Right atrium auricular region (tissue), 2 donors: ENCODE data around the gene LRRC75B. TPM values are rescaled to one million over a fixed set of nuclear protein-coding genes. Genes with fewer than 3 reads are reported as not detected.

Experiments
- DNase-seq: peaks from one replicate; pipeline ENCODE4 v3.0.0-alpha.2; 2019; ENCODE audit warnings: low spot score
- H3K27ac ChIP-seq, 2 donors: fragments of 200-600 bp; sonication (generic); 1 replicate in 1 of 2; 2 replicates in 1 of 2; pipeline ENCODE4 v1.5.1; 2016 to 2019
- H3K27me3 ChIP-seq, 2 donors: fragments of 200-600 bp; sonication (generic); one replicate each; pipeline versions ENCODE4 v1.5.1 to v1.6.0; 2017 to 2019
- H3K36me3 ChIP-seq: fragments of 200-600 bp; sonication (generic); one replicate; pipeline ENCODE4 v1.5.1; 2016
- H3K4me1 ChIP-seq, 2 donors: fragments of 200-600 bp; sonication (generic); one replicate each; pipeline versions ENCODE4 v1.5.1 to v1.6.0; 2017 to 2019
- H3K4me3 ChIP-seq, 2 donors: fragments of 200-600 bp; sonication (generic); 1 replicate in 1 of 2; 2 replicates in 1 of 2; pipeline ENCODE4 v1.5.1; 2017 to 2019; ENCODE audit warnings: mild to moderate bottlenecking in 1 of 2, moderate library complexity in 1 of 2
- H3K9me3 ChIP-seq, 2 donors: fragments of 200-600 bp; sonication (generic); one replicate each; pipeline ENCODE4 v1.5.1; 2019
- CTCF ChIP-seq, 2 donors: fragments of 200-600 bp; sonication (generic); IDR thresholded peaks; one replicate each; pipeline ENCODE4 v1.5.1; 2019; ENCODE audit warnings: antibody characterized with exemption in 2 of 2
- total RNA-seq, 2 donors: library from RNA; depleted of rRNA; stranded (reverse); fragments of >200 nt; gene quantifications; one replicate each; pipeline ENCODE4 v1.1.0, GENCODE V29; 2016

The LRRC75B gene
- total RNA-seq, 2 donors from 2014 or later: 3.0 to 7.5 TPM

GRCh38 chr22:24592058-24592850, 619 bp downstream of the LRRC75B start:
- Histone ChIP-seq H3K27ac (peak overlapping the region; percentile 81), H3K4me3 (peak overlapping the region; percentile 65 to 68), H3K36me3 (peaks cover 10% of the 10 kb centered on the region), H3K4me1 (peaks cover 0 to 10% of the 10 kb centered on the region in 2 donors), H3K27me3 (no peaks in the 10 kb centered on the region), H3K9me3 (no peaks in the 10 kb centered on the region)
- DNase-seq: no peak
- TF ChIP-seq CTCF (IDR thresholded peaks at IDR 0.05): no peak

- Histone ChIP-seq H3K36me3 (peaks cover 14% of the 10 kb centered on the region), H3K9me3 (no peaks in the 10 kb centered on the region), H3K27ac (no peak overlapping the region), H3K4me1 (peaks cover 0 to 10% of the 10 kb centered on the region in 2 donors), H3K4me3 (no peak overlapping the region), H3K27me3 (no peaks in the 10 kb centered on the region)
- no peak for DNase-seq
- TF ChIP-seq CTCF (IDR thresholded peaks at IDR 0.05): no peak
Observed at GRCh38 chr22:24591286-24591830, 1.5 kb downstream of the LRRC75B start.

GRCh38 chr22:24590596-24591173, 2.2 kb downstream of the LRRC75B start:
- no peaks in the 10 kb centered on the region for H3K27me3 ChIP-seq
- no peak for DNase-seq
- no peak overlapping the region for H3K27ac ChIP-seq
- no peaks in the 10 kb centered on the region for H3K9me3 ChIP-seq
- H3K4me3 ChIP-seq: no peak overlapping the region
- H3K36me3 ChIP-seq: peaks cover 14% of the 10 kb centered on the region
- TF ChIP-seq CTCF (IDR thresholded peaks at IDR 0.05): no peak
- peaks cover 0 to 10% of the 10 kb centered on the region in 2 donors for H3K4me1 ChIP-seq

GRCh38 chr22:24589518-24590030, 3.3 kb downstream of the LRRC75B start:
- peaks cover 0 to 14% of the 10 kb centered on the region in 2 donors for H3K4me1 ChIP-seq
- DNase-seq: no peak
- H3K36me3 ChIP-seq: peaks cover 14% of the 10 kb centered on the region

More at GRCh38 chr22:24589518-24590030, 3.3 kb downstream of the LRRC75B start:
- Histone ChIP-seq H3K27ac (no peak overlapping the region), H3K4me3 (no peak overlapping the region), H3K9me3 (no peaks in the 10 kb centered on the region), H3K27me3 (no peaks in the 10 kb centered on the region)
- no peak for TF ChIP-seq CTCF (IDR thresholded peaks at IDR 0.05)
